SU-DHL-6 (cell line): ENCODE data around the gene SLC6A2.

Experiments
- CTCF ChIP-seq: fragments of 200-600 bp; sonication (generic); IDR thresholded peaks from one replicate; pipeline ENCODE4 v1.5.1; 2017; ENCODE audit warnings: antibody characterized with exemption, mild to moderate bottlenecking, low read length, moderate library complexity; ENCODE audit not compliant: insufficient read depth, poor library complexity, severe bottlenecking
- EZH2phosphoT487 ChIP-seq: fragments of 200-600 bp; sonication (generic), shearing (Covaris generic); conservative IDR thresholded peaks from 2 replicates; pipeline ENCODE4 v1.6.1; 2018; ENCODE audit warnings: mild to moderate bottlenecking, antibody characterized with exemption, low read length, moderate library complexity, mixed read lengths

GRCh38 chr16:55687802-55688201 lies 32.0 kb downstream of the SLC6A2 start:
- TF ChIP-seq CTCF (no peak), EZH2phosphoT487 (no peak)
